Eye (tissue), 1 donor: ENCODE data around the gene NCAM1.
A peak's percentile ranks its signal among the peaks of the same experiment; 100 is the strongest.

Source experiments
- DNase-seq: peaks from one replicate; pipeline ENCODE4 v3.0.0-alpha.2; 2015

The NCAM1 gene

DNA sequence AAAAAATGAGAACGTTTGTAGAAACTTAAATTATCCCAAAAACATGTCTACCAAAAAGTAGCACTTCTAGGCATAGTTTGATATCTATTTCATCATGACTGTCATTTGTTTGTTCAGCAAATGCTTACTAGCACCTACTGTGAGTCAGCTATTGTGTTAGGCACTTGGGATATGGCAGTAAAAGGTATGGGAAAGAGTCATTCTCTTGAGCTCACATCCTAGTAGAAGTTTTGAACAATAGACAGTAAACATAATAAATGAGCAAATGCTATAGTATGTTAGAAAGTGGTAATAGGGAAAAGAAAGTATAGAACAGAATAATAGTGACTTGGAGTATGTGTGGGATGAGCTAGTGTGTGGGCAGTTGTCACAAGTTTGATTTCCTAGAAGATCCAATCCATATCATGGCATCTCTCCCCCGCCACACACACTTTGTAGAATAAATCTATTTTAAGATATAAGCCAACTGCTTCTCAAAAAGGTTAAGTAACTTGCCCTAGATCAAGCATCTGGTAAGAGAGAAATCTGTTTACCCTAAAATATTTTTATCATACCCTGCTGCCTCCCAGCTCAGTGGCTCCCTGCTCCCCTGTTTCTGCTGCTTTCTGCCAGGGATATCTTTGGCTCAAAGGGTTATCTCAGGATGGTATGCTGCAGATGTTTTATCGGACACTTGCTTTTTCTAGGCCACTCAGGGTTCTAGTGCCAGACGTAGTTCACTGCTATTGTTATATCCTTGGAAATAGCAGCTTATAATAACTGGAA lies 129.7 kb downstream of the NCAM1 start:
- DNase-seq: no peak

DNA sequence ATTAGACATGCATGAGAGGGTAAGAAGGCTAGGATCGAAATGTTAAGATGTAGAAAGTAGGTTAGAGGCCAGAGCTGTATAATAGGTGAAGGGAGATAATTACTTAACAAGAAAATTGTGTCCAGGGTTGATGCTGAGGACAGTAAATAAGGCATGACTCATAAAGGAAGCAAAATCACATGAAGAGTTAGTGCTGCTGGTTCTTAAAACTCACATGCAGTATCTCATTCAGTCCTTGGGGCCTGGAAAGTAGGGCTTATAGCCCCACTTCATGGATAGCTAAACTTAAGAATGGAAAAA lies 130.2 kb downstream of the NCAM1 start:
- peak; percentile 78 for DNase-seq

DNA sequence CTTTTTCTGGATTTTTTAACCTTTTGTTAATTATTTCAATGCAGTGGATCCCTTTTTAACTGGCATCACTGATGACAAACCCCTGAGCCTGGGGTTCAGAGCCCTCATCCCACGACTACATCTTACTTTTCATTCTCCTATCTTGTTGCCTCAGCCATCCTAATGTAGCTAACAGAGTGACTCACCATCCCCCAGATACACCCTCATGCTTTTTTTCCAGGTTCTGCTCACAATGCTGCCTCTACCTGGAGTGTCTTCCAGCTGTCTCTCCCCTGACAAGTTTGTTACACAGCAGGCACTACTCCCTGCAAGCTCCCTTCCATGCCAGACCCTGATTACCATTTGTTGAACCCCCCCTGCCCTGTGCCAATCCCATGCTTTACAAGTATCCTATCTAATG lies 135.4 kb downstream of the NCAM1 start:
- DNase-seq: no peak

DNA sequence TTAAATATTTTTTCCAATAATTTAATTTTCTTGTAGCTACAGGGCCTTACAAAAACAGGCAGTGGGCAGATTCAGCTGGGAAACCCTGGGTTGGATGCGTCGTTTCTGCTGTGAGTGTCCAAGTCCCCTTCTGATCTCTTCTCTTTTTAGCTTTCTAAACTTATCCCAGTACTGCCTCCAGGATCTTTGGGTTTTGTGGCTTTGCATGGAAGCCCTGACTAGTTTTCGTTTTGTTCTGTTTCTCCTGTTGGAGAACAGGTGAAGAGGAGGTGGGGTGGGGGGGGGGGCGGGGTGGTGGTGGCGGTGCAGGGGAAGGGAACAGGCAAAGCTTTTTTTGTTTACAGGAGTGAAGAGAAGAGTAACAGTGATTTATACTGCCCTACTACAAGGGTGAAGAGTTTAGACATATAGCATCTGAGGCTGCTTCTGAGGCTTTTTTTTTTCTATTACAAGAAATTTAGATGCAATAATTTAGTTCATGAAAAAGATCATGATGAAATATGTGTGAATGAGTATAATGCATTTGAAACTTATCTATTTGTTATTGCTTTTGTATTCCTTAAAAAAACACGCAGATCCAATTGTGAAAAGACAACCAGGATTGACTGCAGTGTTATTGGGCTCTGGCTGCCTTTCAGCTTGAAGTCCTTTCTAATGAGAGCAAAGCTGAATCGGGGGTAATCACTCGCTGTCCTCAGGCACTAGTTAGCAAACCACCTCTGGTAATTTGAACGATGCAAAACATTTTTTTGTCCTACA lies 142.9 kb downstream of the NCAM1 start:
- peak; percentile 44 for DNase-seq

- no peak for DNase-seq
Observed at GRCh38 chr11:113104691-113105251, 143.6 kb downstream of the NCAM1 start.

DNA sequence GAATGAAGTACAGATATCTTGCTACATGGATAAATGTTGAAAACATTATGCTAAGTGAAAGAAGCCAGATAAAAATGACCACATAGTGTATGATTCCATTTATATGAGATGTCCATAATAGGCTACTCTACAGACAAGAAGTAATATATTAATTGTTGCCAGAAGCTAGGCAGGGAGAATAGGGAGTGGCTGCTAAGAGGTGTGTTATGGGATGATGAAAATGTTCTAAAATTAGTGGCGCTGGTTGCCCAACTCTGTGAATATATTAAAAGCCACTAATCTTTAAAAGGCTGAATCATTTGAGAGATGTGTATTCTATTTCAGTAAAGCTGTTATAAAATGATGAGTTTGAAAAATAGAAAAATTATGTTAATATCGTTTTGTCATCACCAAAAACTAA lies 144.4 kb downstream of the NCAM1 start:
- no peak for DNase-seq

GRCh38 chr11:113106507-113106906 lies 145.3 kb downstream of the NCAM1 start:
- no peak for DNase-seq

GRCh38 chr11:113110046-113110445 lies 148.8 kb downstream of the NCAM1 start:
- DNase-seq: no peak

- no peak for DNase-seq
Observed at GRCh38 chr11:113111156-113111555, 149.9 kb downstream of the NCAM1 start.

DNA sequence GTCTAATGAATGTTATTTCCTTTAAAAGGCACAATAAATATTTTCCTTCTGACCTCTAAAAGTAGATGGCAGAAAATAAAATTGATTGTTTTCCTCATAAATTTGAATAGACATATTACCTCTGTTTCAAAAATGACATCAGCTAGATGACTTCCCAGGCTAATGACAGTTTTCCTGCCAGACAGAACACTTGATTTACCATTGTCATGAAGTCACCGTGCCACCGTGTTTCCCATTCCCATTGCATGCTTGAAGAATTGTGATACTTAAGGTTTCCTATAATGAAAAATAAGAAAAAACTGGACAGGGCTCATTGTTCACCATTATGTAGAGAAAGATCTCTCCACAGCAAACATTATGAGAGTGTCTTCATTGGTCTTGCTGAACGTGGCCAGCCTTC lies 151.1 kb downstream of the NCAM1 start:
- no peak for DNase-seq

GRCh38 chr11:113113801-113114704 lies 152.8 kb downstream of the NCAM1 start:
- DNase-seq: peak; percentile 80

GRCh38 chr11:113114705-113115027 lies 153.4 kb downstream of the NCAM1 start:
- no peak for DNase-seq

- no peak for DNase-seq
Observed at GRCh38 chr11:113118104-113118503, 156.9 kb downstream of the NCAM1 start.

DNA sequence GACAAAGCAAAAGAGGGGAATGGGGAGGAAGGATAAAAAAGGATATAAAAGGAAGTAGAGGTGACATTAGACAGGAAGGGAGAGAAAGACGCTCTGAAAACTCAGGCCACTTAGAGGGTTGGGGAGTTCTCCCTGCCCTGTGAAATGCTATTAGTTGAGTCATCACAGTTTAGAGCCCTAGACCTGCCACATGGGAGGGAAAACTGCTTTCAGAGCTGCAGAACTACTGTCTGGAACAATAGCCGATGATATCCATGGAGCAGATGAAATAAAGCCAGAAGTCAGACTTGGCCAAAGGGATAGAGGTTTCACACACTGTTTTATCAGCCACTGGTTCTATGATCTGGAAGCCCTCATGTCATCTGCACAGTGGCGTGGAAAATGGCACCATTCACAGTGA lies 157.9 kb downstream of the NCAM1 start:
- no peak for DNase-seq

DNA sequence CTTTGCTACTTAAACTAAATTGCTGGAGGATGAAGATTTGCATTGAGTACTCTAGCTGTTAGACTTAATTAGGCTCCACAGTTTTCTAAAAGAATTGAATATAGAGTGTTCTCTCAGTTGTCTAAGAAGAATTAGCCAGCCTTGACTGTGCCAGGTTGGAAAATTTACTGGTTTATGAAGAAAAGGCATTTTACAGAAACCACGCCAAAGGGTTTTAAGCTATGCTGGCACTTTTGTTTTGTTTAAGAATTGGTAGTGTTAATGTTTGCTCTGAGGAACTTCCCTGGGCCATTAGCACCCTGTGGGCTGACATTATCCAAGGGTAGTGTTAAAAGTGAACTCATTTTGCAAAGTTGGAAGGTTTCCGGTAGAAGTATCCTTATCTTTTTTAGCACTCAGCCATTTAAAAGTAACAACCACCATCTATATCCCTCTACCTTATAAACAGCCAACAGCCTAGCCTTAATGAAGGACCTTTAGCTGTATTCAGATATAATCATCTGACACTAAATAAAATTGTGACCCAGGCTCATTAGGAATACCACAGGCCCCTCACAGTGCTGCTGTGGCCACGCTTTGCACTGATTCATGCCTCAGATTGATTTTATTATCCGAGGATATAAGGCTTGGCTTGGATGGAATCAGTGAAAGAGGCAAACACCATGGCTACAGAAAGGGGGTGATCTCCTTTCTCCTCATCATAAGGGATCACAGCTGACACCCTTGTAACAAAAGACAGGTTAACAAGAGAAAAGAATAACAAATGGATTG lies 158.9 kb downstream of the NCAM1 start:
- no peak for DNase-seq

GRCh38 chr11:113121746-113122145 lies 160.5 kb downstream of the NCAM1 start:
- DNase-seq: no peak

GRCh38 chr11:113124006-113124405 lies 162.8 kb downstream of the NCAM1 start:
- DNase-seq: peak; percentile 66

DNA sequence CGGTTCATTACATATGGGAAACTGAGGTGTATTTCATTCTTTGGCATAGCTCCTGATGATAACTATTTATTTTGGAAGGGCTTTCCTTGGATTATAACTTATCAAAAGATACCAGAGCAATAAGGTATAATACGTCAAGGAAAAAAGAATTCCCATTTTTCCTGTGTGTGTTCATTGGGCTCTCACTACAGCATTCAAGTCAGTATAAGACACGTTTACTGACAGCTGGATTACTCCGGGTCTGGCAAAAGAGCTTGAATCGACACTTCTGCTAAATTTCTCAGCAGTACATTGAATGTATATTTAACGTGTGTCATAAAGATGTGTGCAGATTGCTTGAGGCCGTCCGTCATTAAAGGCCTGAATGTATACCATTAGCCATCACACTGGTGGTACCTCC lies 163.4 kb downstream of the NCAM1 start:
- DNase-seq: no peak

- no peak for DNase-seq
Observed at GRCh38 chr11:113129261-113129992, 168.2 kb downstream of the NCAM1 start.

DNA sequence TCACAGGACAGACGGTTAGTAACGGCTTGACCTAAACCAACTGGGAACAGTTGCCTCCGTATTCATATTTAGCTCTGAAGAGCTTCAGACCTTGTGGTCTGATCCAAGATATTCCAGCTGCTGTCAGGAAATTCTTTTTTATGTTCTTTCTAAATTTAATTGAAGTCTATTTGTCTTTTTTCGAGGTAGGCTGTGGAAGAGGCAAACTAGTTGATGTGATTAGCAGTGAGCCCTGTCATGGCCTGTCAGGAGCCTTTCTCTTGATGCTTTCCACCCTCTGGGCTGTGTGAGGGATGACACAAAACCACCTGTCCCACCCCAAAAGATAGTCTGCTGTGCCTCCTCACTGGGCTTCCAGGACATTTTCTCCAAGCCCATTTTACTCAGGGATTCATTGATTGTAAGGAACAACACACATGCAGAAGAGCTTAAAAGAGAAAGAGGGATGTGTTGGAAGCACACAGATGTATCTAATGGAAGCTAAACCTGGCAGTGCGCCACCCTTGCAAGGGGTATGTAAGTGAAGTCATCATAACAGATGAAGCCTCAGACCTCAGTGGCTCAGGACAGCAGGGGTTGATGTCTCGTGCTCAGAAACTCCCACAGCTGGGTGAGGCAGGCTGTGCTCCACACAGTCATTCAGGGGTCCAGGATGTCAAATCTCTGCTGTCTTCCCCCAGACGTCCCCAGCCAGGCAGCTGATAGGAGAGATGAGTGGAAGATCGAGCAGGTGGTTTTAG lies 170.0 kb downstream of the NCAM1 start:
- DNase-seq: no peak

- no peak for DNase-seq
Observed at GRCh38 chr11:113133071-113133470, 171.9 kb downstream of the NCAM1 start.
